Liver (tissue), 9 donors: ENCODE results near the gene CDH13. TPM values are rescaled to one million over a fixed set of nuclear protein-coding genes. Genes with fewer than 3 reads are reported as not detected.

ENCODE experiments used
- DNase-seq: peaks from one replicate; pipeline ENCODE4 v3.0.0-alpha.2; 2017; ENCODE audit warnings: low spot score
- H3K27ac ChIP-seq, 2 donors: one replicate each; pipeline ENCODE4 v1.7.0; 2013; ENCODE audit warnings: inconsistent platforms in 2 of 2, low read length in 2 of 2, control low read depth in 1 of 2, low read depth in 1 of 2, mild to moderate bottlenecking in 1 of 2
- H3K27me3 ChIP-seq, 4 donors: one replicate each; pipeline versions ENCODE4 v1.6.1 to v1.7.0; 2013; ENCODE audit warnings: low read length in 3 of 4, inconsistent platforms in 1 of 4, mild to moderate bottlenecking in 1 of 4, moderate library complexity in 1 of 4; ENCODE audit not compliant: control insufficient read depth in 4 of 4, insufficient read depth in 4 of 4
- H3K36me3 ChIP-seq, 4 donors: one replicate each; pipeline versions ENCODE4 v1.6.1 to v1.7.0; 2013; ENCODE audit warnings: low read length in 3 of 4, mild to moderate bottlenecking in 3 of 4, low read depth in 1 of 4, moderate library complexity in 1 of 4; ENCODE audit not compliant: control insufficient read depth in 4 of 4, insufficient read depth in 3 of 4
- H3K4me1 ChIP-seq, 4 donors: one replicate each; pipeline versions ENCODE4 v1.6.1 to v1.7.0; 2013; ENCODE audit warnings: low read length in 3 of 4, mild to moderate bottlenecking in 3 of 4, moderate library complexity in 1 of 4; ENCODE audit not compliant: control insufficient read depth in 4 of 4, insufficient read depth in 4 of 4
- H3K4me3 ChIP-seq, 3 donors: one replicate each; pipeline versions ENCODE4 v1.6.1 to v1.7.0; 2013; ENCODE audit warnings: low read length in 3 of 3, control low read depth in 1 of 3, low read depth in 1 of 3, mild to moderate bottlenecking in 1 of 3
- H3K9ac ChIP-seq, 2 donors: one replicate each; pipeline ENCODE4 v1.7.0; 2013; ENCODE audit warnings: low read length in 2 of 2, mild to moderate bottlenecking in 2 of 2, moderate library complexity in 2 of 2, control low read depth in 1 of 2, low read depth in 1 of 2
- H3K9me3 ChIP-seq, 4 donors: one replicate each; pipeline versions ENCODE4 v1.6.1 to v1.7.0; 2013; ENCODE audit warnings: low read length in 3 of 4; ENCODE audit not compliant: control insufficient read depth in 4 of 4
- EGR1 ChIP-seq, 2 donors: IDR thresholded peaks; 2 replicates each; pipeline ENCODE4 v1.6.1; 2016 to 2018; ENCODE audit warnings: antibody characterized with exemption in 2 of 2, low read depth in 2 of 2
- FOXA1 ChIP-seq: IDR thresholded peaks from 2 replicates; pipeline ENCODE4 v1.6.1; 2016; ENCODE audit warnings: antibody characterized with exemption
- FOXA2 ChIP-seq: IDR thresholded peaks from 2 replicates; pipeline ENCODE4 v1.6.1; 2016; ENCODE audit warnings: antibody characterized with exemption
- GABPA ChIP-seq, 2 donors: IDR thresholded peaks in 1 of 2; conservative IDR thresholded peaks in 1 of 2; 2 replicates each; pipeline ENCODE4 v1.6.1; 2016; ENCODE audit warnings: antibody characterized with exemption in 2 of 2, mild to moderate bottlenecking in 1 of 2, moderate library complexity in 1 of 2
- HNF4A ChIP-seq, 2 donors: conservative IDR thresholded peaks; 2 replicates each; pipeline ENCODE4 v1.6.1; 2016; ENCODE audit warnings: antibody characterized with exemption in 2 of 2, mild to moderate bottlenecking in 2 of 2
- JUND ChIP-seq, 2 donors: IDR thresholded peaks; 2 replicates each; pipeline ENCODE4 v1.6.1; 2016; ENCODE audit warnings: antibody characterized with exemption in 2 of 2
- SP1 ChIP-seq: IDR thresholded peaks from 2 replicates; pipeline ENCODE4 v1.6.1; 2018; ENCODE audit warnings: antibody characterized with exemption, mild to moderate bottlenecking
- TAF1 ChIP-seq: conservative IDR thresholded peaks from 2 replicates; pipeline ENCODE4 v1.6.1; 2016; ENCODE audit warnings: antibody characterized with exemption, mild to moderate bottlenecking
- YY1 ChIP-seq: IDR thresholded peaks from 2 replicates; pipeline ENCODE4 v1.6.1; 2016; ENCODE audit warnings: antibody characterized with exemption, mild to moderate bottlenecking
- WGBS: extraction: QIAGEN DNeasy Blood & Tissue Kit; methylation state at CpG from one replicate; pipeline ENCODE4 v1.1.7; 2013; 5-methylcytosine and 5-hydroxymethylcytosine counted together
- polyA plus RNA-seq, 2 donors: library from polyadenylated mRNA; stranded (reverse) in 1 of 2; unstranded in 1 of 2; fragments of 200-250 nt in 1 of 2; fragments of >200 nt in 1 of 2; fragmentation: Nextera tagmentation in 1 of 2; extraction: Ambion mirVana in 1 of 2; gene quantifications; one replicate each; pipeline versions ENCODE4 v1.2.1 to v1.2.3, GENCODE V29; 2013 to 2015
- total RNA-seq, 2 donors: library from RNA; depleted of rRNA; stranded (reverse); fragments of >200 nt; gene quantifications; one replicate each; pipeline ENCODE4 v1.2.3, GENCODE V29; 2014
- TF ChIP-seq, protein P1 (sequence below): IDR thresholded peaks from 2 replicates; pipeline ENCODE4 v1.6.1; 2016; ENCODE audit warnings: antibody characterized with exemption, mild to moderate bottlenecking
- TF ChIP-seq, protein P2 (sequence below): IDR thresholded peaks from 2 replicates; pipeline ENCODE4 v1.6.1; 2016; ENCODE audit warnings: antibody characterized with exemption
- TF ChIP-seq, protein P3 (sequence below): IDR thresholded peaks from 2 replicates; pipeline ENCODE4 v1.6.1; 2016; ENCODE audit warnings: antibody characterized with exemption
- TF ChIP-seq, protein P4 (sequence below): IDR thresholded peaks from 2 replicates; pipeline ENCODE4 v1.6.1; 2016; ENCODE audit warnings: antibody characterized with exemption
- TF ChIP-seq, protein P5 (sequence below): fragments of 150-350 bp; IDR thresholded peaks from 2 replicates; pipeline ENCODE4 v1.5.1; 2017; ENCODE audit warnings: improper control_type of control experiment, low read depth, low read length; ENCODE audit not compliant: missing input control
- donor health status: healthy.
- donor health status: healthy.
- donor health status: healthy.
- donor health status: healthy.
- donor health status: healthy.

Gene CDH13
- total and polyA plus RNA-seq, 4 donors: 0.21 to 1.5 (median 0.58) TPM

DNA sequence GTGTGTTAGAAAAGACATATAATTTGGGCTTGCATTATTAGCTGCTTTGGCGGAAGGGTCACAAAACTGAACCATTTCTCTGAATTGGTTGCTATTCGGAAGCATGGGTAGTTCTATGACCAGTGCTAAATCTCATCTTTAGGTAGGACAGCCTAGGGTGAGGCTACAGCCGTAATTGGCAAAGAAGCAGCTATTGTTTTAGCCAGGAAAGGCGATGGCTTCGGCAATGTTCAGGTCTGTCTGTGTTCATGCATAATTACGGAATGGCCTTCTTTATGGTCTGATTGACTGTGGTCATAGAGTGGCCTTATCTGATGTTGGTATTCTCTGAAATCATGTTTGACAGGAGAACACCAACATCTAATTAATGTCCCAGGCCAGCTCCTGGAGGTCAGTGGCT lies 812.6 kb downstream of the CDH13 start (continued):
- TF ChIP-seq, protein P1, sequence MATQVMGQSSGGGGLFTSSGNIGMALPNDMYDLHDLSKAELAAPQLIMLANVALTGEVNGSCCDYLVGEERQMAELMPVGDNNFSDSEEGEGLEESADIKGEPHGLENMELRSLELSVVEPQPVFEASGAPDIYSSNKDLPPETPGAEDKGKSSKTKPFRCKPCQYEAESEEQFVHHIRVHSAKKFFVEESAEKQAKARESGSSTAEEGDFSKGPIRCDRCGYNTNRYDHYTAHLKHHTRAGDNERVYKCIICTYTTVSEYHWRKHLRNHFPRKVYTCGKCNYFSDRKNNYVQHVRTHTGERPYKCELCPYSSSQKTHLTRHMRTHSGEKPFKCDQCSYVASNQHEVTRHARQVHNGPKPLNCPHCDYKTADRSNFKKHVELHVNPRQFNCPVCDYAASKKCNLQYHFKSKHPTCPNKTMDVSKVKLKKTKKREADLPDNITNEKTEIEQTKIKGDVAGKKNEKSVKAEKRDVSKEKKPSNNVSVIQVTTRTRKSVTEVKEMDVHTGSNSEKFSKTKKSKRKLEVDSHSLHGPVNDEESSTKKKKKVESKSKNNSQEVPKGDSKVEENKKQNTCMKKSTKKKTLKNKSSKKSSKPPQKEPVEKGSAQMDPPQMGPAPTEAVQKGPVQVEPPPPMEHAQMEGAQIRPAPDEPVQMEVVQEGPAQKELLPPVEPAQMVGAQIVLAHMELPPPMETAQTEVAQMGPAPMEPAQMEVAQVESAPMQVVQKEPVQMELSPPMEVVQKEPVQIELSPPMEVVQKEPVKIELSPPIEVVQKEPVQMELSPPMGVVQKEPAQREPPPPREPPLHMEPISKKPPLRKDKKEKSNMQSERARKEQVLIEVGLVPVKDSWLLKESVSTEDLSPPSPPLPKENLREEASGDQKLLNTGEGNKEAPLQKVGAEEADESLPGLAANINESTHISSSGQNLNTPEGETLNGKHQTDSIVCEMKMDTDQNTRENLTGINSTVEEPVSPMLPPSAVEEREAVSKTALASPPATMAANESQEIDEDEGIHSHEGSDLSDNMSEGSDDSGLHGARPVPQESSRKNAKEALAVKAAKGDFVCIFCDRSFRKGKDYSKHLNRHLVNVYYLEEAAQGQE: no peak

DNA sequence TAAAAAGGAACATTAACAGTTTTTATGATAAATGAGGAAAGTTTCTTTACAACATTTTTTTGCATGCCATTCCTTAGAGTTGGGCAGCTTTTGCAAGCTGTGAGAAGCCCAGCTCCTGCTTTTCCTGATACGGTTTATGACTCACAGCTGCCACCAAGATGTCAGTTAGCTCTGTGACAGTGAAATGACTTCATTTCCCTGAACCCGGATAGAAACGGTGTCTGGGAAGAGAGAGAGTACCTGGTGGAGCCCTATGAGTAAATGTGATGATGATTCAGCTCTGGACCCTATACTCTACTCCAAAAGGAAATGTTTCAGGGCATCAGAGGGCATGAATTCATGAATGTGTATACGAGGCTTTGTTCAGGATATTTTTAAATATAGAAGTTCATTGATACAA lies 814.7 kb downstream of the CDH13 start:
- H3K4me3 ChIP-seq: no peak overlapping the region
- DNase-seq: no peak
- no peak for TF ChIP-seq SP1
- no peaks in the 10 kb centered on the region for H3K36me3 ChIP-seq
- WGBS: 29% methylated on average over 4 of the region's 4 CpGs
- no peaks in the 10 kb centered on the region for H3K4me1 ChIP-seq
- H3K9ac ChIP-seq: no peak overlapping the region
- no peaks in the 10 kb centered on the region for H3K9me3 ChIP-seq
- no peaks in the 10 kb centered on the region for H3K27me3 ChIP-seq
- H3K27ac ChIP-seq: no peak overlapping the region

DNA sequence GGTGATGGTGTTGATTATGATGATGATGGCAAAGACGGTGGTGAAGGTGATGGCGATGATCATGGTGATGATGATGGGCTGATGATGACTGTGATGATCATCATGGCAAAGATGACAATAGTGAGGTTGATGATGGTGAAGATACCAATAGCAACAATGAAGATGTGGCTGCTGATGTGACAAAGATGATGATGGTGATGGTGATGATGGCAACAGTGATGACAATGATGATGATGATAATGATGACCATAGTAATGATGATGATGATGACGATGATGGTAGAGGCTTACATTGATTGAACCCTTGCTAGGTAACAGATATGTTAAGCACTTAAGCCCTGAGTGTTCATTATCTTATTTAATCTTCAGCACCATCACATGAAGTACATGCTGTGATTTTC lies 817.2 kb downstream of the CDH13 start:
- no peak overlapping the region for H3K27ac ChIP-seq
- peaks cover 0 to 3% (median 0%) of the 10 kb centered on the region in 4 donors for H3K27me3 ChIP-seq
- WGBS: 61% methylated on average over 3 of the region's 3 CpGs
- no peak overlapping the region for H3K9ac ChIP-seq
- no peaks in the 10 kb centered on the region for H3K4me1 ChIP-seq
- H3K36me3 ChIP-seq: no peaks in the 10 kb centered on the region
- TF ChIP-seq JUND (IDR thresholded peaks at IDR 0.05) (no peak), YY1 (no peak), FOXA1 (no peak), FOXA2 (no peak), GABPA (IDR thresholded peaks at IDR 0.05 in 1 of 2, conservative IDR thresholded peaks at IDR 0.05 in 1 of 2) (no peak), TAF1 (no peak), EGR1 (IDR thresholded peaks at IDR 0.05; ENCODE audit: low read depth in 2 of 2) (no peak), HNF4A (conservative IDR thresholded peaks at IDR 0.05) (no peak), SP1 (no peak)
- TF ChIP-seq, protein P2, sequence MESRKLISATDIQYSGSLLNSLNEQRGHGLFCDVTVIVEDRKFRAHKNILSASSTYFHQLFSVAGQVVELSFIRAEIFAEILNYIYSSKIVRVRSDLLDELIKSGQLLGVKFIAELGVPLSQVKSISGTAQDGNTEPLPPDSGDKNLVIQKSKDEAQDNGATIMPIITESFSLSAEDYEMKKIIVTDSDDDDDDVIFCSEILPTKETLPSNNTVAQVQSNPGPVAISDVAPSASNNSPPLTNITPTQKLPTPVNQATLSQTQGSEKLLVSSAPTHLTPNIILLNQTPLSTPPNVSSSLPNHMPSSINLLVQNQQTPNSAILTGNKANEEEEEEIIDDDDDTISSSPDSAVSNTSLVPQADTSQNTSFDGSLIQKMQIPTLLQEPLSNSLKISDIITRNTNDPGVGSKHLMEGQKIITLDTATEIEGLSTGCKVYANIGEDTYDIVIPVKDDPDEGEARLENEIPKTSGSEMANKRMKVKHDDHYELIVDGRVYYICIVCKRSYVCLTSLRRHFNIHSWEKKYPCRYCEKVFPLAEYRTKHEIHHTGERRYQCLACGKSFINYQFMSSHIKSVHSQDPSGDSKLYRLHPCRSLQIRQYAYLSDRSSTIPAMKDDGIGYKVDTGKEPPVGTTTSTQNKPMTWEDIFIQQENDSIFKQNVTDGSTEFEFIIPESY: no peak
- TF ChIP-seq, protein P3, sequence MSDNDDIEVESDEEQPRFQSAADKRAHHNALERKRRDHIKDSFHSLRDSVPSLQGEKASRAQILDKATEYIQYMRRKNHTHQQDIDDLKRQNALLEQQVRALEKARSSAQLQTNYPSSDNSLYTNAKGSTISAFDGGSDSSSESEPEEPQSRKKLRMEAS: no peak
- TF ChIP-seq, protein P4, sequence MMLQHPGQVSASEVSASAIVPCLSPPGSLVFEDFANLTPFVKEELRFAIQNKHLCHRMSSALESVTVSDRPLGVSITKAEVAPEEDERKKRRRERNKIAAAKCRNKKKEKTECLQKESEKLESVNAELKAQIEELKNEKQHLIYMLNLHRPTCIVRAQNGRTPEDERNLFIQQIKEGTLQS: no peak
- TF ChIP-seq, protein P5, sequence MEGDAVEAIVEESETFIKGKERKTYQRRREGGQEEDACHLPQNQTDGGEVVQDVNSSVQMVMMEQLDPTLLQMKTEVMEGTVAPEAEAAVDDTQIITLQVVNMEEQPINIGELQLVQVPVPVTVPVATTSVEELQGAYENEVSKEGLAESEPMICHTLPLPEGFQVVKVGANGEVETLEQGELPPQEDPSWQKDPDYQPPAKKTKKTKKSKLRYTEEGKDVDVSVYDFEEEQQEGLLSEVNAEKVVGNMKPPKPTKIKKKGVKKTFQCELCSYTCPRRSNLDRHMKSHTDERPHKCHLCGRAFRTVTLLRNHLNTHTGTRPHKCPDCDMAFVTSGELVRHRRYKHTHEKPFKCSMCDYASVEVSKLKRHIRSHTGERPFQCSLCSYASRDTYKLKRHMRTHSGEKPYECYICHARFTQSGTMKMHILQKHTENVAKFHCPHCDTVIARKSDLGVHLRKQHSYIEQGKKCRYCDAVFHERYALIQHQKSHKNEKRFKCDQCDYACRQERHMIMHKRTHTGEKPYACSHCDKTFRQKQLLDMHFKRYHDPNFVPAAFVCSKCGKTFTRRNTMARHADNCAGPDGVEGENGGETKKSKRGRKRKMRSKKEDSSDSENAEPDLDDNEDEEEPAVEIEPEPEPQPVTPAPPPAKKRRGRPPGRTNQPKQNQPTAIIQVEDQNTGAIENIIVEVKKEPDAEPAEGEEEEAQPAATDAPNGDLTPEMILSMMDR: no peak
- no peak for DNase-seq
- no peaks in the 10 kb centered on the region for H3K9me3 ChIP-seq
- no peak overlapping the region for H3K4me3 ChIP-seq
